Upper lobe of right lung (tissue), 1 donor: Measurements from ENCODE around the gene KLHL30. TPM values are rescaled to one million over a fixed set of nuclear protein-coding genes. Genes with fewer than 3 reads are reported as not detected.

Experiments used
- ATAC-seq: fragments of 200-7000 bp; cut with Tn5 transposase; one replicate; pipeline ENCODE4 v1.9.1; 2020; ENCODE audit warnings: mild to moderate bottlenecking, moderate library complexity
- DNase-seq: peaks from one replicate; pipeline ENCODE4 v3.0.0-alpha.2; 2020
- H3K27ac ChIP-seq: fragments of 200-600 bp; one replicate; pipeline ENCODE4 v1.8.0; 2022
- H3K27me3 ChIP-seq: fragments of 200-600 bp; one replicate; pipeline ENCODE4 v1.8.0; 2022; ENCODE audit warnings: mild to moderate bottlenecking
- H3K36me3 ChIP-seq: fragments of 200-600 bp; one replicate; pipeline ENCODE4 v1.8.0; 2022
- H3K4me1 ChIP-seq: fragments of 200-600 bp; one replicate; pipeline ENCODE4 v1.8.0; 2022
- H3K4me3 ChIP-seq: fragments of 200-600 bp; one replicate; pipeline ENCODE4 v1.8.0; 2022; ENCODE audit warnings: mild to moderate bottlenecking
- H3K9me3 ChIP-seq: fragments of 200-600 bp; one replicate; pipeline ENCODE4 v1.8.0; 2022
- intact Hi-C: fragments of 100-400 bp; cut with DNase I; formaldehyde crosslinking; loops from one replicate; pipeline ENCODE4 v1.11.0; 2022
- total RNA-seq: library from RNA; stranded (reverse); fragmentation: NEBNext Ultra II Directional; extraction: Animal tissue kit (Norgen Biotek cat#: 25700); gene quantifications from one replicate; pipeline ENCODE4 v1.2.1, GENCODE V29; 2021
- TF ChIP-seq, protein P1 (sequence below): fragments of 200-600 bp; IDR thresholded peaks from one replicate; pipeline ENCODE4 v1.8.0; 2022; ENCODE audit warnings: antibody characterized with exemption
- donor health status: DM: no; HTN: yes; CAD: no; lungs with severe emphysema.

The KLHL30 gene
- total RNA-seq, 1 donor from 2014 or later: 0.90 TPM

DNA sequence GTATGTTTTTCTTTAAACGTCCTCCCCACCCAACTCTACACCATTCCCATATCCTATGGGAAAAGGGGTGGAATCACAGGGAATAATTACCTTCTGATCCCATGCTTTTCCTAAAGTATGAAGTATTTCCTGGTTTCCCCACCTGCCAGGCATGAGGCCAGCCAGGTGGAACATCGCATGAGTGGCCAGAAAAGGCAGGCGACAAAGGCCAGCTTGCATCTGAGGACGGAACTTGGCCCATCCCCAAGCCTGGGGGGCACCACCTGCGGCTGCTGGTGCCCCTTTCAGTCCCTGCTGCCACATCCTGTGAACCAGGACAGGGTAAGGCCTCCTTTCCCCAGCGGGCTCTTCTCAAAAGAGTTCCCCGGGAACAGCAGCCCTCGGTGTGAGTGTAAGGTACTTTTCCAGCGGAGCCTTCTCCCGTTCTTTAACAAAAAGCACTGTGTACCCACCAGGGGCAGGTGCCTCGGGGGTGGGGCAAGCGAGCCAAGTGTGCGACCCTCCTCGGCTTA lies 19.1 kb downstream of the KLHL30 start:
- H3K36me3 ChIP-seq: no peaks in the 10 kb centered on the region
- no peak overlapping the region for H3K27ac ChIP-seq
- peaks cover 5% of the 10 kb centered on the region for H3K4me1 ChIP-seq
- intact Hi-C loops: no loop called here
- TF ChIP-seq, protein P1, sequence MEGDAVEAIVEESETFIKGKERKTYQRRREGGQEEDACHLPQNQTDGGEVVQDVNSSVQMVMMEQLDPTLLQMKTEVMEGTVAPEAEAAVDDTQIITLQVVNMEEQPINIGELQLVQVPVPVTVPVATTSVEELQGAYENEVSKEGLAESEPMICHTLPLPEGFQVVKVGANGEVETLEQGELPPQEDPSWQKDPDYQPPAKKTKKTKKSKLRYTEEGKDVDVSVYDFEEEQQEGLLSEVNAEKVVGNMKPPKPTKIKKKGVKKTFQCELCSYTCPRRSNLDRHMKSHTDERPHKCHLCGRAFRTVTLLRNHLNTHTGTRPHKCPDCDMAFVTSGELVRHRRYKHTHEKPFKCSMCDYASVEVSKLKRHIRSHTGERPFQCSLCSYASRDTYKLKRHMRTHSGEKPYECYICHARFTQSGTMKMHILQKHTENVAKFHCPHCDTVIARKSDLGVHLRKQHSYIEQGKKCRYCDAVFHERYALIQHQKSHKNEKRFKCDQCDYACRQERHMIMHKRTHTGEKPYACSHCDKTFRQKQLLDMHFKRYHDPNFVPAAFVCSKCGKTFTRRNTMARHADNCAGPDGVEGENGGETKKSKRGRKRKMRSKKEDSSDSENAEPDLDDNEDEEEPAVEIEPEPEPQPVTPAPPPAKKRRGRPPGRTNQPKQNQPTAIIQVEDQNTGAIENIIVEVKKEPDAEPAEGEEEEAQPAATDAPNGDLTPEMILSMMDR: no peak
- DNase-seq (peak; percentile 53), ATAC-seq (no peak)
- peaks cover 41% of the 10 kb centered on the region for H3K27me3 ChIP-seq
- no peaks in the 10 kb centered on the region for H3K9me3 ChIP-seq
- no peak overlapping the region for H3K4me3 ChIP-seq

- DNase-seq (no peak), ATAC-seq (no peak)
- Histone ChIP-seq H3K4me1 (peaks cover 5% of the 10 kb centered on the region), H3K9me3 (no peaks in the 10 kb centered on the region), H3K27me3 (peaks cover 46% of the 10 kb centered on the region), H3K36me3 (no peaks in the 10 kb centered on the region), H3K27ac (no peak overlapping the region), H3K4me3 (no peak overlapping the region)
- intact Hi-C loops: no loop called here
- TF ChIP-seq, protein P1: no peak
Observed at GRCh38 chr2:238158018-238158508, 19.6 kb downstream of the KLHL30 start.

- ATAC-seq (peak; percentile 69), DNase-seq (peak; percentile 69)
- Histone ChIP-seq H3K27ac (no peak within 1 kb of the TSS), H3K4me3 (peak within 1 kb of the TSS; percentile 8), H3K4me1 (peaks cover 5% of the 10 kb centered on the region), H3K27me3 (peaks cover 51% of the 10 kb centered on the region), H3K9me3 (no peaks in the 10 kb centered on the region), H3K36me3 (no peaks in the 10 kb centered on the region)
- TF ChIP-seq, protein P1: peak; percentile 38
- intact Hi-C loops: no loop called here
Observed at GRCh38 chr2:238158509-238159070, 20.1 kb downstream of the KLHL30 start, which contains the start of gene ERFE. ERFE (plus strand) TSS chr2:238158970; CDS start chr2:238159008, 38 bp downstream.

GRCh38 chr2:238159071-238159539 lies 20.6 kb downstream of the KLHL30 start:
- peak; percentile 15 for ATAC-seq
- peak overlapping the region; percentile 8 for H3K4me3 ChIP-seq
- H3K4me1 ChIP-seq: peaks cover 5% of the 10 kb centered on the region
- H3K27me3 ChIP-seq: peaks cover 56% of the 10 kb centered on the region
- no peaks in the 10 kb centered on the region for H3K9me3 ChIP-seq
- intact Hi-C loops: no loop called here
- no peaks in the 10 kb centered on the region for H3K36me3 ChIP-seq
- TF ChIP-seq, protein P1: no peak
- no peak overlapping the region for H3K27ac ChIP-seq
- peak; percentile 70 for DNase-seq

DNA sequence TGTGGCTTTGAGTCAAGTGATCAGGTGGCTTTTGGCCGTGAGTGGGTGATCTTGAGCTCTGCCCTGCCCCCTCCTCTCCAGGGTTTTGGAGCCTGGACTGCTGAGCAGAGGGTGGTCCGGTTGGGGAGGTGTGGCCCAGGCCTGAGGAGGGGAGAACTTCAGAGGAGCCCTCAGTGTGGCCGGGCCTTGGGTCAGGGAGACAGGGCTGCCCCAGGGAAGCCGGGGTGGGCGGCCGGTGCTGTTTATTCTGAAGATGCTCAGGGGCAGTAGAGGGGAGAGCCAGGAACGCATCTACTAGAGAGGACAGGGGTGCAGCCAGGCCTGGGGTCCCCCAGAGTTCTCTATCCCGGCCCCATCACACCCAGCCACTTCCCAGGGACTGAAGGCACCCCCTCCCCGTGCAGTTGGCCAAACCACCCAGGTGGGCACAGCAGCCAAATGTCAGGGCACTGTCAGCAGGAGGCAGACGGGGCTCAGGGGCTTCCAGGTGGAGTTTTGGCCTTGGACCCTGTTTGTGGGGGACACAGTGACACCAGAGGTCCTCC lies 21.3 kb downstream of the KLHL30 start:
- peaks cover 5% of the 10 kb centered on the region for H3K4me1 ChIP-seq
- ATAC-seq: no peak
- TF ChIP-seq, protein P1: no peak
- no peaks in the 10 kb centered on the region for H3K9me3 ChIP-seq
- no peaks in the 10 kb centered on the region for H3K36me3 ChIP-seq
- intact Hi-C loops: no loop called here
- H3K27me3 ChIP-seq: peaks cover 58% of the 10 kb centered on the region
- no peak overlapping the region for H3K4me3 ChIP-seq
- peak; percentile 65 for DNase-seq
- H3K27ac ChIP-seq: no peak overlapping the region
